NCI-H1930 (cell line): Measurements from ENCODE around the gene IL20RB.
"Not testable (repeated sequence)": the region's sequence is repeated elsewhere in the genome, so short reads cannot be mapped to it uniquely, and the experiment has no call there.

Source experiments
- DNase-seq, 2 experiments: peaks; one replicate each; lab custom pipeline; 2025; lab: John Stamatoyannopoulos, UW

The IL20RB gene

DNA sequence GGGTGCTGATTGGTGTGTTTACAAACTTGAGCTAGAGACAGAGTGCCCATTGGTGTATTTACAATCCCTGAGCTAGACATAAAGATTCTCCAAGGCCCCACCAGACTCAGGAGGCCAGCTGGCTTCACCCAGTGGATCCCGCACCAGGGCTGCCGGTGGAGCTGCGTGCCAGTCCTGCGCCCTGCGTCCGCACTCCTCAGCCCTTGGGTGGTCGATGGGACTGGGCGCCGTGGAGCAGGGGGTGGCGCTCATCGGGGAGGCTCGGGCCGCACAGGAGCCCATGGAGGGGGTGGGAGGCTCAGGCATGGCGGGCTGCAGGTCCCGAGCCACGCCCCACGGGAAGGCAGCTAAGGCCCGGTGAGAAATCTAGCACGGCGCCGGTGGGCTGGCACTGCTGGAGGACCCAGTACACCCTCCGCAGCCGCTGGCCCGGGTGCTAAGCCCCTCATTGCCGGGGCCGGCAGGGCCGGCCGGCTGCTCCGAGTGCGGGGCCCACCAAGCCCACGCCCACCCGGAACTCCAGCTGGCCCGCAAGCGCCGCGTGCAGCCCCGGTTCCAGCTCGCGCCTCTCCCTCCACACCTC is 29.7 kb downstream of the IL20RB start:
- not testable (repeated sequence) for DNase-seq

DNA sequence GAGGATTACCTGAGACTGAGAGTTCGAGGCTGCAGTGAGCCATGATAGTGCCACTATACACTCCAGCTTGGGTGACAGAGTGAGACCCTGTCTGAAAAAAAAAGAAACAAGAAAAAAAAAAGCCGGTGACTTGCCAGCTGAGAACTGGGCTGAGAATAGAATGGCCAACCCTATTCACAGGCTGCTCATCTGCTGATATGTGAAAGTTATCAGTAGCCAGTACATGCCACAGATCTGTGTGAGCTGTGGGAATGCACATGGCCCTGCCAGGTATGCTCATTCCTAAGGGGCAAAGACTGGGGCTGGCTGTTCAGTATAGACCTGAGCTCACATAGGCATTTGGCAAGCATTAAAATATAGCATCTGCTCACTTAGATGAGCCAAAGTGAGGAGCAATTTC is 30.9 kb downstream of the IL20RB start:
- no peak for DNase-seq

DNA sequence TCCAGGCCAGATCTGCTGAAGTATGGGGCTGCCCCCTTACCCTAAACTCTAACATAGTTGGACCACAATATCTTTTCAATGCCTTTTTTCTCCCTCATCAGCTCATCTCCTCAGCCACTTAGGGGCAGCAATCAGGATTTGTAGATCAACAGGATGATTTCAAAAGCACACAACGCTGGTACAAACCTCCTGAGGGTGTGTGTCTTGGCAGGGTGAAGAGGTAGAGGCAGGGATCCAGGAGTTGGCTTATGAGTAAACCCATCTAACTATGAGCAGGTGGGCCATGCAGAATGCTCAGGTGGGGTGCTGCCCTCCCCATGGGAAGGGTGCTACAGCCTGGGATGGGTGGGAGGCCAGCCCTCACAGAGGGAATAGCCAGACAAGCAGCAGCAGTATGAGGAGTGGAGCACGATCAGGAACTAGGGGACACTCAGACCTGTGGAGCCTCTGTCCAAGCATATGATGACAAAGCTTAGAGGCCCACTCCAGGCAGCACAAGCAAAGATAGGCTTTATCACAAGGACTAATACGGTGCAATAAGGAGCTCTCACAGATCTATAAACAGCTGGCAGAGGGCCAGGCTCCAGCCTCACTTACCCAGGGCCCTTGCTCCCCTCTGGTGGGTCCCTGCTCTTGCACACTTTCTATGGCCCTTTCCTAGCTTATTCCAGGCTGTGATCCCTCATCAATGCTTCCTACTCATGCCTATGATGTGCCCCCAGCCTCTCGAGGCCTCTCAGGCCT is 32.2 kb downstream of the IL20RB start:
- no peak for DNase-seq

- DNase-seq = no peak
Measured at GRCh38 chr3:136990826-136991225, 33.0 kb downstream of the IL20RB start.

GRCh38 chr3:136992115-136992514 is 34.3 kb downstream of the IL20RB start:
- DNase-seq = no peak

DNA sequence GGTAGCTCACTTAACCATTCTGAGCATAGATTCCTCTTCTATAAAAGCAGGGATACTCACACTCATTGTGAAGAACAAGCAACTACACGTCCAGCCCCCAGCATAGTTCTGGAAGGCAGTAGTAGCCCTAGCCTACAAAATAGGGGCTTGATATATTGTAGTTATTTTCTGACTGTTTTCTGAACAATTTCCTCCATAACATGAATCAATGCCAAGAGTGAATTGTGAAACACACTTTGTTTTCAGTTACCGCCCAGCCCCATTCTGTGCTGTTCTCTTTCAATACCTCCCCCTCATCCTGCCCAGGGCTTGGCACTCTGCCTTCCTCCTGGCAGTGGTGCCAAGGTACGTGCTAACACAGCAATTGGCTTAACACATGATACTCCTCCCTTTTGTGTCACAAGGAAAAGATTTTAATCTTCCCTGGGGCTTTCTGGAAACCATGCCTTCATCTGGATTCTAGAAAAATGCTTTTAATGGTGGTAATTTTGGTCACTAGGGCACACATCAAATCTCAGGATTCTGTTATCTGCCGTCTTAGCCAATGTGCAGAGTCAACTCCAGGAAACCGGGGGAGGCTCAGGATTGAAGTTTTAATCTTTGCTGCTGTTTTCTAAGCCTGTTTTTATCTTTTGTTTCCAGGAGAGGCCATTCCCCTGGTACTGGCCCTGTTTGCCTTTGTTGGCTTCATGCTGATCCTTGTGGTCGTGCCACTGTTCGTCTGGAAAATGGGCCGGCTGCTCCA is 37.2 kb downstream of the IL20RB start:
- DNase-seq = no peak

GRCh38 chr3:136995652-136996051 is 37.9 kb downstream of the IL20RB start:
- no peak for DNase-seq

GRCh38 chr3:137000039-137000438 is 42.3 kb downstream of the IL20RB start:
- no peak for DNase-seq

DNA sequence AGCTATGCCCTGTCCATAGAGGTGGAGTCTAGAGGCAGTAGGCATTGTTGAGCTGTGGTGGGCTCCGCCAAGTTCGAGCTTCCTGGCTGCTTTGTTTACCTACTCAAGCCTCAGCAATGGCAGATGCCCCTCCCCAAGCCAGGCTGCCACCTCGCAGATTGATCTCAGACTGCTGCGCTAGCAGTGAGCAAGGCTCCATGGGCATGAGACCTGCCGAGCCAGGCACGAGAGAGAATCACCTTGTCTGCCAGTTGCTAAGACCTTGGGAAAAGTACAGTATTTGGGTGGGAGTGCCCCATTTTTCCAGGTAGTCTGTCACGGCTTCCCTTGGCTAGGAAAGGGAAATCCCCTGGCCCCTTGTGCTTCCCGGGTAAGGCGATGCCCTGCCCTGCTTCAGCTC is 49.6 kb downstream of the IL20RB start:
- not testable (repeated sequence) for DNase-seq

DNA sequence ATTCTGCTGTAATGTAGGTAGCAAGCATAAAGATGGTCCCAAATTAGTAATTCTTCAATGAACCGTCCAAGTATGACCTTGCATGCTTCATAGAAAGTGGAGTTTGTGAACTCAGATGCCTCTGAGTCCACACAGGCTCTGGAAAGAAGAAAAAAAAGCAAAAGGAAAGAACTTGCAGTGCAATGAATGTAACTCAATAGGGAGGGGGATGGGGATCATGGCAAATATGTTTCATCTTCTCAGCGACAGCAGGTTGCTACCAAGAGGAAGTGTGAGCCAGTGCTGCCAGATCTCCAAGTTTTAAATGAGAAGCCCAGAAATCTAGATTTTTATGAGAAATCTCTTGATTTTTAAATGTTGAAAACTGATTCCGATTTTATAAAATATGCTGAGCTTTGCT is 50.3 kb downstream of the IL20RB start:
- no peak for DNase-seq

DNA sequence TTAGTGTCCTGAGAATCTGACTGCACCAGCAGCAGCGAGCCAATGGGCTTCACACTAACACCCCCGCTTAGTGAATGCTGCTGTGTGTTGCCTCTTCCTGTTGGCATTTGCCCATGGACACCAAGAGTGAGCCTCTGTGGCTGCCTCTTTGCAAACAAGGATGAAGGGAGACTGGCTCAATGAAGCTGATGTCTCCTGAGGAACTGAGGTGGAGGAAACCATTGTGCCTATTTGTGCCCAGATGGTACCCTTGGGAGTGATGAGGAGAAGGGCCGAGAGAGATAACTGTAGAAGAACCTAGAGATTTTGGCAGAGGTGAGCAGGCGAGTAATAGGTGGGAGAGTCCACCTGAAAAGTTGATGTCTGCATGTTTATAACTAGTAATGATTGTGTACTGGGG is 51.2 kb downstream of the IL20RB start:
- DNase-seq = no peak

- DNase-seq = no peak
Measured at GRCh38 chr3:137010137-137010536, 52.4 kb downstream of the IL20RB start.

GRCh38 chr3:137011153-137011552 is 53.4 kb downstream of the IL20RB start:
- DNase-seq = no peak

DNA sequence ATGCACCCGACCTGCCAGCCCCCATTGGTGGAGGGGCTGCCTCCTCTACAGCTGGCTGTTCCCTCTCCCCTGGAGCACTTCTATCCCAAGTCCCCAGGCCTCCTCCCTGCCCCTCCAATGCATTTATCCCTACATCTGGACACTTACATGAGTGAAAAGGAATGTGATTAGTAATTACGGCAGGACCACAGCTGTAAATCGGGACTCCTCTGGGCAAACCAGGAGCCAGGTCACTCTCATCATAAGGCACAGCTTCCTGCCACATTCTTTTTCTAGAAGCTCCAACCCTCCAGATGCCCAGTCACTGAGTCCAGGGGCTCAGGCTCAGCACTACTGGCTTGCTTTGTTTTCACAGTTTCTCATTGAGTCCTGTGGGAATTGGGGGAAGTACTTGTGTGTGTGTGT is 54.3 kb downstream of the IL20RB start:
- no peak for DNase-seq

- DNase-seq = peak; percentile 59 to 68
Measured at GRCh38 chr3:137013951-137014688, 56.3 kb downstream of the IL20RB start.

- DNase-seq = not testable (repeated sequence)
Measured at GRCh38 chr3:137017316-137017715, 59.5 kb downstream of the IL20RB start.

GRCh38 chr3:137020315-137020714 is 62.5 kb downstream of the IL20RB start:
- DNase-seq = no peak

DNA sequence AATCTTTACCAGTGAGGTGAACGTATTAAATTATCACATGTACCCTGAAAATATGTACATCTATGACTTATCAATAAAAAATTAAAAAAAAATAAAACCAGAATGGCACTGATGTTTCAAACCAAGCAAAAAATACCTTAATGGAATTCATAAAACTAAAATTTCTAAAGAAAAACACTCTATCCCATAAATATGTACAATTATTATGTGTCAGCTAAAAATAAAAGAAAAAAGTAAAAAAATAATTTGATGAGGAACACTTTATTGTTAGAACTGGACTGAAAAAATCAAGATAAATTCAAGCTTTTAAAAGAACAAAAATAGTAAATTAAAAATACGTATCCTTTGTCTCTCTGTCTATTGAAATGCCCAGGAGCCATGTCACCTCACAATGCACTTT is 63.1 kb downstream of the IL20RB start:
- no peak for DNase-seq

GRCh38 chr3:137024348-137024747 is 66.6 kb downstream of the IL20RB start:
- DNase-seq = no peak

- no peak for DNase-seq
Measured at GRCh38 chr3:137026701-137027100, 68.9 kb downstream of the IL20RB start.

DNA sequence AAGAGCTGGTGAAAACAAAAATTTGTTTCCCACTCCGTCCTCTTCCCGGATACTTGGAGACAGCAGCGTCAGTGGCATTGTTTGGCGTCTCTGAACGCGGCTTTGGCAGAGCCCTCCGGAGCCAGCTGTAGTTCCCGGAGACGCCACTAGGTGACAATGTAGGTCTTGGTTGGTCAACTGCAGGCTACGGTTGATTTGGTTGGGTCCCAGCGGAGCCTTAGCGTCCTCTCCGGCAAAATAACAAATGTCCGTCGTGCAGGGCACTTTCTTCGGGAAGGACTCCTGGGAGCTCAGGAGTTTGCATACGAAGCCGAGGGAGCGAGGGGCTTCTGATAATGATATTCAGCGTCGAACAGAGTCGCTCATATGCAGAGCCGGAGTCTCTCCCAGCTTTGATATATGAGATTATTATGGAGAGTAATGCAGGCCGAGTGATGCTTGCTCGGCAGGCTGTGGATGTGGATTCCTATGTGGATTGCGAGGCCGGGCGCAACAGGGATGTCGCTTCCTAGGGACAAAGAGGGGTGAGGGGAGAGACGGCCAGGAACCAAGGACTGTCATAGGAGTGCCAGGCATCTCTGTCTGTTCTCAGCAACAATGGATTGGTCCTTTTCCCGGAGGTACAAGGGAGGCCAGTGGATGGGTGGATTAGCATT is 74.8 kb downstream of the IL20RB start:
- peak; percentile 50 to 73 for DNase-seq

DNA sequence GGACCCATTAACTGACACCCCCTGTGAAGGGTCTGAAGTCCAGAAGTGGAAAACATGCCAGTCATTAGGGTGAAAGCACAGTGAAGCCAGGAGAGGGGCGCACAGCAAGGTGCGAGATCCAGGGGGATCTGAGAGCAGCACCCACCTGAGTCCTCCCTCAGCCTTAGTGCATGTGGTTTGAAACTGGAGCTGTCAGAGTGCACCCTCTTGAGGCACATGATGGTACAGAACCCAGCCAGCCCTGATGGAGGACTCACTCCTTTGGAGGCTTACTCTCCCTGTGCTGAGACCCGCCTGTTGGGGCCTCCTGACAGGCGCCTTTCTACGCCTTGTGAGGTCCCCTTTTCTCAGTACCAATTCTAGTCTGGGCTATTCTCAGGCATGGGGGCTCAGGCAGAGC is 77.8 kb downstream of the IL20RB start:
- no peak for DNase-seq
